Jurkat, Clone E6-1 (cell line): ENCODE measurements around the gene PSMC5. TPM values are rescaled to one million over a fixed set of nuclear protein-coding genes. Genes with fewer than 3 reads are reported as not detected.
A peak's percentile ranks its signal among the peaks of the same experiment; 100 is the strongest.
"Not testable (repeated sequence)": the region's sequence is repeated elsewhere in the genome, so short reads cannot be mapped to it uniquely, and the experiment has no call there.

ENCODE experiments used
- DNase-seq: peaks from one replicate; pipeline ENCODE4 v3.0.0-alpha.2; 2011; ENCODE audit warnings: low read depth, low spot score
- H3K4me3 ChIP-seq: 2 replicates; pipeline ENCODE4 v1.5.1; 2011; ENCODE audit warnings: mild to moderate bottlenecking, low read length, control low read depth, moderate library complexity
- polyA plus RNA-seq: library from polyadenylated mRNA; unstranded; fragments of >200 nt; gene quantifications from one replicate; pipeline ENCODE4 v1.2.1, GENCODE V29; 2012; ENCODE audit warnings: missing spikeins; ENCODE audit not compliant: insufficient read length, insufficient read depth

PSMC5 gene
- polyA plus RNA-seq: 507 TPM

- peak; percentile 94 for DNase-seq
- peak within 1 kb of the TSS; percentile 99 for H3K4me3 ChIP-seq
Observed at GRCh38 chr17:63827002-63827800, at the start of gene PSMC5, which contains the start of gene FTSJ3. PSMC5 (plus strand) TSS chr17:63827431; CDS start chr17:63827491, 60 bp downstream. FTSJ3 (minus strand) TSS chr17:63827663; CDS start chr17:63826902, 761 bp downstream.

GRCh38 chr17:63780507-63780906, 46.7 kb upstream of the PSMC5 start:
- H3K4me3 ChIP-seq: no peak overlapping the region
- DNase-seq: no peak

DNA sequence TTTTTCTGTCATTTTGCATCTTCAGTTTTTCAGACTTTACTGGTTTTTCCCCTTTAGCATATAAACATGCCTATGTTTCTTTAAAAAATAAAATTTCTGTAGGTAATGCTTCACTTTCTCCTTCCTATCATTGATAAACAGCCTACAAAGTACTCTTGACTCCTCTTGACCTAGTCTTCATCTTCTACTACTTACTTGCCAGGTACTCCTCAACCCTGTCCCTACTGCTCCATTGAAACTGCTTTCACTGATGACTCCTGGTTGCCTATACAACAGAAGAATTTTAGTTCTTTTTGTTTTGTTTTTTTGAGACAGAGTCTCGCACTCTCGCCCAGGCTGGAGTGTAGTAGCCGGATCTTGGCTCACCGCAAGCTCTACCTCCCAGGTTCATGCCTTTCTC, 46.3 kb upstream of the PSMC5 start:
- DNase-seq: no peak
- H3K4me3 ChIP-seq: no peak overlapping the region

- DNase-seq: no peak
- H3K4me3 ChIP-seq: no peak overlapping the region
Observed at GRCh38 chr17:63783522-63783921, 43.7 kb upstream of the PSMC5 start.

GRCh38 chr17:63785556-63785955, 41.7 kb upstream of the PSMC5 start:
- DNase-seq: no peak

GRCh38 chr17:63786117-63786516, 41.1 kb upstream of the PSMC5 start:
- H3K4me3 ChIP-seq: no peak overlapping the region
- no peak for DNase-seq

More at GRCh38 chr17:63785556-63785955, 41.7 kb upstream of the PSMC5 start:
- no peak overlapping the region for H3K4me3 ChIP-seq

- DNase-seq: no peak
Observed at GRCh38 chr17:63786971-63787711, 40.1 kb upstream of the PSMC5 start.

DNA sequence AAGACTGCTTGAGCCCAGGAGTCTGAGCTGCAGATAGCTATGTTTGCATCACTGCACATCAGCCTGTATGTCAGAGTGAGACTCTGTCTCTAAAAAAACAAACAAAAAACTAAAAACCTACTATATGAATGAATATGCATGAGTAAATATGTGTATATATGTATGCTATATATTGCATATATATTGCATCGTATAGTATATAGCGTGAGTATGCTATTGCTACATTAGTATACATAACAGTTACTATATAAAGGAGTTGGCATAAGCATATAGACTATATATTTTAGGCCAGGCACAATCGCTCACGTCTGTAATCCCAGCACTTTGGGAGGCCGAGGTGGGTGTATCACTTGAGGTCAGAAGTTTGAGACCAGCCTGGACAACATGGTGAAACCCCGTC, 37.2 kb upstream of the PSMC5 start:
- H3K4me3 ChIP-seq: no peak overlapping the region
- no peak for DNase-seq

More at GRCh38 chr17:63786971-63787711, 40.1 kb upstream of the PSMC5 start:
- H3K4me3 ChIP-seq: no peak overlapping the region

DNA sequence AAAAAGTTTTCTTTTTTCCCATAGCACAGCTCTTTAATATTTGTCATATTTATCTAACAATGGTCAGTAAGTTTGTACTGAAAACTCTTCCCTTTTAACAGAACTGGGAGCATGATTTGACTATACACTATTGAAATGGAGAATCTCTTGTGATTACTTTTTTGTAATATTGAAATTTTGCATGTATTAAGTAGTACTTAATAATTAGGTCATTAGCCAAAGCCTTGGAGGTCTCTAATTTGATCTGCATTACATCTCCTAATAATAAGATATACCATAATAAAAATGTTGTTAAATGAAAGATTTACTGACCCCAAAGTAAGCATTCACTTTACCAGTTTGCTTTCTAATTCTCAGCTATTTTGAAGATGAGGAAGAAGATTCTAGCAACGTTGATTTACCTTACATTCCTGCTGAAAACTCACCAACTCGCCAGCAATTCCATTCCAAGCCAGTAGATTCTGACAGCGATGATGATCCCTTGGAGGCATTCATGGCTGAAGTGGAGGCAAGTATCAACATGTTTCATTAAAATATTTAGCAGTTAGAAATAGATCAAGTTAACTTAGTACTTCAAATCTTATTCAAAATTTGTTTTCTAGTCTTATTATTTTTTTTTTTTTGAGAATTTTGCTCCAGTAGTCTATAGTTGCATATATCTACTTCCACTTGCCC, 35.0 kb upstream of the PSMC5 start:
- DNase-seq: no peak
- H3K4me3 ChIP-seq: no peak overlapping the region

- not testable (repeated sequence) for H3K4me3 ChIP-seq, DNase-seq
Observed at GRCh38 chr17:63796375-63796774, 30.9 kb upstream of the PSMC5 start.

- DNase-seq: no peak
- H3K4me3 ChIP-seq: no peak overlapping the region
Observed at GRCh38 chr17:63798572-63799106, 28.6 kb upstream of the PSMC5 start.

GRCh38 chr17:63800783-63801182, 26.4 kb upstream of the PSMC5 start:
- no peak overlapping the region for H3K4me3 ChIP-seq
- DNase-seq: no peak

GRCh38 chr17:63804328-63804727, 22.9 kb upstream of the PSMC5 start:
- no peak overlapping the region for H3K4me3 ChIP-seq

GRCh38 chr17:63805591-63805990, 21.6 kb upstream of the PSMC5 start:
- no peak for DNase-seq
- no peak overlapping the region for H3K4me3 ChIP-seq

More at GRCh38 chr17:63804328-63804727, 22.9 kb upstream of the PSMC5 start:
- DNase-seq: no peak

- DNase-seq: no peak
- no peak overlapping the region for H3K4me3 ChIP-seq
Observed at GRCh38 chr17:63809970-63810369, 17.3 kb upstream of the PSMC5 start.

DNA sequence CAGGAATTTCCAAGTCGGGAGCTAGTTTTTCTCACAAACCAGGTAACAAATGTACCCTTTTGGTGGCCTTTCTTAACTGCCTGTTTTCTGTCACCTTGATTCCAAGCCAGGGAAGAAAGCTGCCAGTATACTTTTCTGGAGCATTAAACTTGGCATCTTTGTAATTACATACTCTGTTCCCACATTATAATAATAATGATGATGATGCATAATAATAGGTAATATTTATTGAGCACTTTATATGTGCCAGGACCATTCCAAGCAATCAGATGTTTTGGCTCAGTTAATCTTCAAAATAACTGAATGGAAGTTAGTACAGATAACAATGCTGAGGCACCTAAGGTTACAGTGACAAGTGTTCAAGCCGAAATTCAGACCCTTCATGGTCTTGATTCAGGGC, 11.1 kb upstream of the PSMC5 start:
- no peak overlapping the region for H3K4me3 ChIP-seq
- no peak for DNase-seq

GRCh38 chr17:63816669-63817068, 10.6 kb upstream of the PSMC5 start:
- no peak for DNase-seq

GRCh38 chr17:63817736-63818385, 9.4 kb upstream of the PSMC5 start:
- DNase-seq: no peak
- no peak overlapping the region for H3K4me3 ChIP-seq

More at GRCh38 chr17:63816669-63817068, 10.6 kb upstream of the PSMC5 start:
- H3K4me3 ChIP-seq: no peak overlapping the region

GRCh38 chr17:63819131-63819530, 8.1 kb upstream of the PSMC5 start:
- no peak for DNase-seq
- peak overlapping the region; percentile 51; the same call in 1 of the 2 replicates for H3K4me3 ChIP-seq
